Mesendoderm (in vitro differentiated cells): ENCODE measurements around the gene PDZRN3.

Experiments
- DNase-seq: peaks from one replicate; pipeline ENCODE4 v3.0.0; 2013
- H2AK5ac ChIP-seq: 2 replicates; pipeline ENCODE4 v1.6.1; 2013; ENCODE audit warnings: low read length, inconsistent platforms
- H2BK120ac ChIP-seq: 2 replicates; pipeline ENCODE4 v1.6.1; 2013; ENCODE audit warnings: low read depth, mild to moderate bottlenecking, low read length, moderate library complexity, mixed read lengths
- H2BK15ac ChIP-seq: replicated peaks from 2 replicates; pipeline ENCODE4 v1.6.1; 2013; ENCODE audit warnings: low read depth, mild to moderate bottlenecking, moderate library complexity
- H2BK5ac ChIP-seq: 2 replicates; pipeline ENCODE4 v1.6.1; 2013; ENCODE audit warnings: low read length, inconsistent platforms
- H3K18ac ChIP-seq: 2 replicates; pipeline ENCODE4 v1.6.1; 2013; ENCODE audit warnings: mild to moderate bottlenecking, low read length, mixed read lengths
- H3K23ac ChIP-seq: one replicate; pipeline ENCODE4 v1.6.1; 2013; ENCODE audit warnings: low read length
- H3K27ac ChIP-seq: 2 replicates; pipeline ENCODE4 v1.5.1; 2013; ENCODE audit warnings: low read depth, mild to moderate bottlenecking, inconsistent platforms, low read length, moderate library complexity
- H3K27me3 ChIP-seq: 2 replicates; pipeline ENCODE4 v1.6.1; 2013; ENCODE audit warnings: low read length, control low read depth, mild to moderate bottlenecking, inconsistent platforms; ENCODE audit not compliant: insufficient read depth, poor library complexity
- H3K36me3 ChIP-seq: 2 replicates; pipeline ENCODE4 v1.6.1; 2013; ENCODE audit warnings: low read length, inconsistent platforms; ENCODE audit not compliant: control insufficient read depth, insufficient read depth
- H3K4ac ChIP-seq: one replicate; pipeline ENCODE4 v1.6.1; 2013; ENCODE audit warnings: low read depth, mild to moderate bottlenecking, low read length, moderate library complexity
- H3K4me1 ChIP-seq: 2 replicates; pipeline ENCODE4 v1.6.1; 2013; ENCODE audit warnings: low read depth, low read length, inconsistent platforms; ENCODE audit not compliant: control insufficient read depth
- H3K4me2 ChIP-seq: 2 replicates; pipeline ENCODE4 v1.6.1; 2013; ENCODE audit warnings: low read length
- H3K4me3 ChIP-seq: 2 replicates; pipeline ENCODE4 v1.5.1; 2013; ENCODE audit warnings: mild to moderate bottlenecking, low read length
- H3K56ac ChIP-seq: one replicate; pipeline ENCODE4 v1.6.1; 2013; ENCODE audit warnings: low read length
- H3K79me1 ChIP-seq: 2 replicates; pipeline ENCODE4 v1.6.1; 2013; ENCODE audit warnings: low read length, inconsistent platforms
- H3K79me2 ChIP-seq: 2 replicates; pipeline ENCODE4 v1.6.1; 2013; ENCODE audit warnings: mild to moderate bottlenecking, low read length; ENCODE audit not compliant: control insufficient read depth, insufficient read depth
- H3K9ac ChIP-seq: 2 replicates; pipeline ENCODE4 v1.6.1; 2013; ENCODE audit warnings: low read length, inconsistent platforms
- H4K5ac ChIP-seq: one replicate; pipeline ENCODE4 v1.6.1; 2013; ENCODE audit warnings: low read length
- H4K8ac ChIP-seq: one replicate; pipeline ENCODE4 v1.6.1; 2013; ENCODE audit warnings: low read depth, mild to moderate bottlenecking, control low read depth, low read length, moderate library complexity
- WGBS: extraction: QIAGEN DNeasy Blood & Tissue Kit; methylation state at CpG from one replicate; pipeline ENCODE4 v1.1.7; 2013; ENCODE audit warnings: low lambda C conversion rate, missing lambda C conversion rate; ENCODE audit not compliant: insufficient coverage; ENCODE audit errors: extremely low coverage; 5-methylcytosine and 5-hydroxymethylcytosine counted together

Gene PDZRN3

GRCh38 chr3:73352841-73353645, 271.7 kb downstream of the PDZRN3 start:
- no peak overlapping the region for H3K4ac ChIP-seq
- H2AK5ac ChIP-seq: no peak overlapping the region
- H3K18ac ChIP-seq: no peak overlapping the region
- no peak overlapping the region for H3K4me2 ChIP-seq
- H3K27me3 ChIP-seq: no peaks in the 10 kb centered on the region
- no peaks in the 10 kb centered on the region for H3K79me1 ChIP-seq
- no peaks in the 10 kb centered on the region for H3K79me2 ChIP-seq
- no CpG with 5 or more reads among the region's 8 CpGs for WGBS
- no peak overlapping the region for H3K9ac ChIP-seq
- no peak overlapping the region for H3K4me3 ChIP-seq
- DNase-seq: no peak
- H4K5ac ChIP-seq: no peak overlapping the region
- H3K23ac ChIP-seq: no peak overlapping the region
- H2BK5ac ChIP-seq: no peak overlapping the region
- H3K36me3 ChIP-seq: no peaks in the 10 kb centered on the region
- peak overlapping the region; percentile 47 for H3K56ac ChIP-seq
- H3K4me1 ChIP-seq: no peaks in the 10 kb centered on the region
- H4K8ac ChIP-seq: no peak overlapping the region
- no peak overlapping the region for H2BK120ac ChIP-seq
- H3K27ac ChIP-seq: no peak overlapping the region
- no peak overlapping the region for H2BK15ac ChIP-seq

- Histone ChIP-seq H2BK15ac (no peak overlapping the region), H3K4ac (no peak overlapping the region), H3K18ac (no peak overlapping the region), H3K79me2 (no peaks in the 10 kb centered on the region), H3K27me3 (no peaks in the 10 kb centered on the region), H3K4me3 (no peak overlapping the region), H3K4me2 (no peak overlapping the region), H3K9ac (no peak overlapping the region), H2AK5ac (no peak overlapping the region), H4K8ac (no peak overlapping the region), H3K36me3 (no peaks in the 10 kb centered on the region), H3K23ac (no peak overlapping the region), H2BK120ac (no peak overlapping the region), H3K4me1 (no peaks in the 10 kb centered on the region), H4K5ac (no peak overlapping the region), H3K27ac (no peak overlapping the region), H3K56ac (no peak overlapping the region), H2BK5ac (no peak overlapping the region), H3K79me1 (no peaks in the 10 kb centered on the region)
- no CpG with 5 or more reads among the region's 9 CpGs for WGBS
- no peak for DNase-seq
These were observed 273.2 kb downstream of the PDZRN3 start for GRCh38 chr3:73351423-73352071.

- Histone ChIP-seq H2BK5ac (no peak overlapping the region), H3K4me3 (no peak overlapping the region), H2BK120ac (no peak overlapping the region), H3K4me2 (no peak overlapping the region), H3K79me2 (no peaks in the 10 kb centered on the region), H3K9ac (no peak overlapping the region), H3K27me3 (no peaks in the 10 kb centered on the region), H3K36me3 (no peaks in the 10 kb centered on the region), H3K27ac (no peak overlapping the region), H3K23ac (no peak overlapping the region), H3K4me1 (no peaks in the 10 kb centered on the region), H3K4ac (no peak overlapping the region), H2BK15ac (no peak overlapping the region), H3K18ac (no peak overlapping the region), H4K5ac (no peak overlapping the region), H2AK5ac (no peak overlapping the region), H3K56ac (no peak overlapping the region), H4K8ac (no peak overlapping the region), H3K79me1 (no peaks in the 10 kb centered on the region)
- DNase-seq: no peak
- WGBS: no CpG with 5 or more reads among the region's 6 CpGs
These were observed 273.7 kb downstream of the PDZRN3 start for GRCh38 chr3:73350996-73351395.

- Histone ChIP-seq H3K23ac (no peak overlapping the region), H3K79me1 (no peaks in the 10 kb centered on the region), H3K79me2 (no peaks in the 10 kb centered on the region), H2BK120ac (no peak overlapping the region), H2BK15ac (no peak overlapping the region), H2AK5ac (no peak overlapping the region), H3K18ac (no peak overlapping the region), H4K5ac (no peak overlapping the region), H3K56ac (no peak overlapping the region), H3K9ac (no peak overlapping the region), H2BK5ac (no peak overlapping the region), H3K36me3 (no peaks in the 10 kb centered on the region), H3K27ac (no peak overlapping the region), H3K4ac (no peak overlapping the region), H3K4me3 (no peak overlapping the region), H3K27me3 (no peaks in the 10 kb centered on the region), H3K4me1 (no peaks in the 10 kb centered on the region), H4K8ac (no peak overlapping the region), H3K4me2 (no peak overlapping the region)
- no CpG with 5 or more reads among the region's 4 CpGs for WGBS
- no peak for DNase-seq
These were observed 275.1 kb downstream of the PDZRN3 start for GRCh38 chr3:73349657-73350056.

- no peak overlapping the region for H3K4ac ChIP-seq
- H4K8ac ChIP-seq: no peak overlapping the region
- no peak overlapping the region for H3K18ac ChIP-seq
- H3K23ac ChIP-seq: no peak overlapping the region
- WGBS: no CpG with 5 or more reads among the region's 1 CpG
- no peak overlapping the region for H3K4me3 ChIP-seq
- H2BK15ac ChIP-seq: no peak overlapping the region
- H3K79me1 ChIP-seq: no peaks in the 10 kb centered on the region
- no peaks in the 10 kb centered on the region for H3K27me3 ChIP-seq
- no peak overlapping the region for H3K56ac ChIP-seq
- H4K5ac ChIP-seq: no peak overlapping the region
- no peaks in the 10 kb centered on the region for H3K79me2 ChIP-seq
- H3K4me2 ChIP-seq: no peak overlapping the region
- no peak overlapping the region for H2BK120ac ChIP-seq
- DNase-seq: no peak
- no peaks in the 10 kb centered on the region for H3K36me3 ChIP-seq
- H2AK5ac ChIP-seq: no peak overlapping the region
- no peaks in the 10 kb centered on the region for H3K4me1 ChIP-seq
- H2BK5ac ChIP-seq: no peak overlapping the region
- H3K27ac ChIP-seq: no peak overlapping the region
- no peak overlapping the region for H3K9ac ChIP-seq
These were observed 282.7 kb downstream of the PDZRN3 start for GRCh38 chr3:73342077-73342476.
